Right cardiac atrium (tissue), 5 donors: ENCODE results near the gene TMCC1. TPM values are rescaled to one million over a fixed set of nuclear protein-coding genes. Genes with fewer than 3 reads are reported as not detected.

Experiments used
- ATAC-seq, 2 donors: fragments of 200-7000 bp; cut with Tn5 transposase; one replicate each; pipeline versions ENCODE4 v1.8.0 to v1.9.1; 2020; ENCODE audit warnings: moderate library complexity in 2 of 2, mild to moderate bottlenecking in 1 of 2
- DNase-seq, 3 donors: peaks; one replicate each; pipeline ENCODE4 v3.0.0-alpha.2; 2020
- H3K27ac ChIP-seq: one replicate; pipeline ENCODE4 v1.5.1; 2013; ENCODE audit warnings: mild to moderate bottlenecking, low read length, control low read depth, moderate library complexity
- H3K27me3 ChIP-seq: one replicate; pipeline ENCODE4 v1.6.1; 2013; ENCODE audit not compliant: control insufficient read depth, insufficient read depth
- H3K4me1 ChIP-seq: one replicate; pipeline ENCODE4 v1.6.1; 2013; ENCODE audit warnings: low read length; ENCODE audit not compliant: control insufficient read depth, insufficient read depth
- H3K4me3 ChIP-seq: one replicate; pipeline ENCODE4 v1.5.1; 2013; ENCODE audit warnings: low read length, control low read depth
- H3K9me3 ChIP-seq: one replicate; pipeline ENCODE4 v1.6.1; 2013; ENCODE audit warnings: low read length; ENCODE audit not compliant: control insufficient read depth
- WGBS: extraction: QIAGEN DNeasy Blood & Tissue Kit; methylation state at CpG from one replicate; pipeline ENCODE4 v1.1.7; 2013; 5-methylcytosine and 5-hydroxymethylcytosine counted together
- intact Hi-C, 4 donors: fragments of 100-400 bp; cut with DNase I; formaldehyde crosslinking; loops; one replicate each; pipeline versions ENCODE4 v1.11.0 to v1.14.0; 2022 to 2023
- polyA plus RNA-seq: library from polyadenylated mRNA; stranded (reverse); fragments of 200-250 nt; gene quantifications from one replicate; pipeline ENCODE4 v1.2.3, GENCODE V29; 2013
- total RNA-seq, 4 donors: library from RNA; stranded (reverse); fragmentation: NEBNext Ultra II Directional; extraction: Animal tissue kit (Norgen Biotek cat#: 25700); gene quantifications; one replicate each; pipeline ENCODE4 v1.2.1, GENCODE V29; 2021
- donor health status: healthy with polysubstance abuse.
- donor health status: DM: no; HTN: yes; CAD: no.
- donor health status: DM: no; HTN: no; CAD: no.
- donor health status: DM: no; HTN: yes; CAD: no; lungs with severe emphysema.
- donor health status: DM: yes; HTN: yes; CAD: no.

The TMCC1 gene
- total and polyA plus RNA-seq, 5 donors = 12.9 to 45.0 (median 42.9) TPM

- Histone ChIP-seq H3K4me3 (peak overlapping the region; percentile 71), H3K4me1 (peaks cover 13% of the 10 kb centered on the region), H3K27me3 (no peaks in the 10 kb centered on the region), H3K9me3 (no peaks in the 10 kb centered on the region), H3K27ac (peak overlapping the region; percentile 77)
- ATAC-seq (peak in 1 of 2 donors; percentile 9), DNase-seq (peak in 1 of 3 donors; percentile 72)
- WGBS = 31% methylated on average over 7 of the region's 7 CpGs
- intact Hi-C loops = loop anchor here in 2 of 4 donors (5.0 to 10.0 kb wide), 2 partner anchors 109 to 111 kb away; no protein-coding TSS in a partner anchor
Measured at GRCh38 chr3:129603561-129603942, 290.0 kb downstream of the TMCC1 start.

GRCh38 chr3:129602730-129603560 is 290.6 kb downstream of the TMCC1 start:
- ATAC-seq = peak; percentile 69 to 75
- H3K4me3 ChIP-seq = peak overlapping the region; percentile 71
- H3K4me1 ChIP-seq = peaks cover 14% of the 10 kb centered on the region
- peak overlapping the region; percentile 77 for H3K27ac ChIP-seq
- DNase-seq = peak; percentile 89 to 91 (median 90)
- intact Hi-C loops = loop anchor here in 2 of 4 donors (5.0 to 10.0 kb wide), 2 partner anchors 108 to 111 kb away; no protein-coding TSS in a partner anchor
- H3K9me3 ChIP-seq = no peaks in the 10 kb centered on the region
- no peaks in the 10 kb centered on the region for H3K27me3 ChIP-seq
- 42% methylated on average over 15 of the region's 15 CpGs for WGBS

- DNase-seq (peak in 1 of 3 donors; percentile 56), ATAC-seq (no peak)
- H3K27me3 ChIP-seq = no peaks in the 10 kb centered on the region
- no peaks in the 10 kb centered on the region for H3K9me3 ChIP-seq
- intact Hi-C loops = loop anchor here in 2 of 4 donors (5.0 to 10.0 kb wide), 2 partner anchors 108 to 110 kb away; no protein-coding TSS in a partner anchor
- H3K4me1 ChIP-seq = peaks cover 21% of the 10 kb centered on the region
- peak overlapping the region; percentile 77 for H3K27ac ChIP-seq
- WGBS = 65% methylated on average over 11 of the region's 11 CpGs
- no peak overlapping the region for H3K4me3 ChIP-seq
Measured at GRCh38 chr3:129602309-129602708, 291.2 kb downstream of the TMCC1 start.

- intact Hi-C loops = loop anchor here in 2 of 4 donors (5.0 to 10.0 kb wide), 2 partner anchors 107 to 109 kb away; no protein-coding TSS in a partner anchor
- DNase-seq (no peak), ATAC-seq (no peak)
- no peaks in the 10 kb centered on the region for H3K27me3 ChIP-seq
- no peak overlapping the region for H3K4me3 ChIP-seq
- peaks cover 23% of the 10 kb centered on the region for H3K4me1 ChIP-seq
- WGBS = 59% methylated on average over 5 of the region's 5 CpGs
- no peaks in the 10 kb centered on the region for H3K9me3 ChIP-seq
- peak overlapping the region; percentile 6 for H3K27ac ChIP-seq
Measured at GRCh38 chr3:129601713-129602112, 291.8 kb downstream of the TMCC1 start.

- Histone ChIP-seq H3K4me3 (no peak overlapping the region), H3K27ac (no peak overlapping the region)
Measured at GRCh38 chr3:129600348-129600747, 293.2 kb downstream of the TMCC1 start.

GRCh38 chr3:129599607-129600006 is 293.9 kb downstream of the TMCC1 start:
- H3K27ac ChIP-seq = peak overlapping the region; percentile 93
- H3K4me3 ChIP-seq = no peak overlapping the region
- 44% methylated on average over 5 of the region's 5 CpGs for WGBS
- no peaks in the 10 kb centered on the region for H3K9me3 ChIP-seq
- intact Hi-C loops = loop anchor here in 3 of 4 donors (5.0 to 10.0 kb wide), 4 partner anchors 37 to 107 kb away; no protein-coding TSS in a partner anchor
- peaks cover 33% of the 10 kb centered on the region for H3K4me1 ChIP-seq
- peak; percentile 84 to 89 (median 86) for DNase-seq
- H3K27me3 ChIP-seq = no peaks in the 10 kb centered on the region
- peak in 1 of 2 donors; percentile 45 for ATAC-seq

More at GRCh38 chr3:129600348-129600747, 293.2 kb downstream of the TMCC1 start:
- intact Hi-C loops = loop anchor here in 2 of 4 donors (5.0 to 10.0 kb wide), 2 partner anchors 106 to 108 kb away; no protein-coding TSS in a partner anchor
- ATAC-seq = no peak
- Histone ChIP-seq H3K27me3 (no peaks in the 10 kb centered on the region), H3K4me1 (peaks cover 28% of the 10 kb centered on the region), H3K9me3 (no peaks in the 10 kb centered on the region)
- DNase-seq = no peak
- 64% methylated on average over 2 of the region's 2 CpGs for WGBS

- Histone ChIP-seq H3K9me3 (no peaks in the 10 kb centered on the region), H3K27ac (peak overlapping the region; percentile 93), H3K4me3 (no peak overlapping the region), H3K27me3 (no peaks in the 10 kb centered on the region), H3K4me1 (peaks cover 33% of the 10 kb centered on the region)
- intact Hi-C loops = loop anchor here in 2 of 4 donors (5.0 kb wide), 2 partner anchors 37 to 42 kb away; no protein-coding TSS in a partner anchor
- ATAC-seq (no peak), DNase-seq (peak in 2 of 3 donors; percentile 68 to 70)
- WGBS = 57% methylated on average over 19 of the region's 19 CpGs
Measured at GRCh38 chr3:129599073-129599472, 294.4 kb downstream of the TMCC1 start.

GRCh38 chr3:129598484-129598883 is 295.0 kb downstream of the TMCC1 start:
- ATAC-seq = no peak
- Histone ChIP-seq H3K4me3 (no peak overlapping the region), H3K9me3 (no peaks in the 10 kb centered on the region), H3K27ac (peak overlapping the region; percentile 93), H3K4me1 (peaks cover 33% of the 10 kb centered on the region), H3K27me3 (no peaks in the 10 kb centered on the region)
- peak in 1 of 3 donors; percentile 48 for DNase-seq
- intact Hi-C loops = loop anchor here in 2 of 4 donors (5.0 kb wide), 2 partner anchors 36 to 41 kb away; no protein-coding TSS in a partner anchor
- WGBS = 72% methylated on average over 11 of the region's 11 CpGs

GRCh38 chr3:129598000-129598381 is 295.5 kb downstream of the TMCC1 start:
- Histone ChIP-seq H3K4me1 (peaks cover 38% of the 10 kb centered on the region), H3K4me3 (no peak overlapping the region), H3K27me3 (no peaks in the 10 kb centered on the region), H3K27ac (peak overlapping the region; percentile 93), H3K9me3 (no peaks in the 10 kb centered on the region)
- DNase-seq (peak in 1 of 3 donors; percentile 65), ATAC-seq (no peak)
- 35% methylated on average over 5 of the region's 5 CpGs for WGBS
- intact Hi-C loops = loop anchor here in 2 of 4 donors (5.0 kb wide), 2 partner anchors 36 to 41 kb away; no protein-coding TSS in a partner anchor
